HepG2 (cell line): ENCODE data around the gene KNCN.

ENCODE experiments used
- CTCF ChIP-seq: sonication (generic); formaldehyde crosslinking; IDR thresholded peaks from 2 replicates; pipeline ENCODE4 v1.5.0; 2020; ENCODE audit warnings: mild to moderate bottlenecking, missing genetic modification reagents, moderate library complexity
- POLR2A ChIP-seq, 2 experiments: IDR thresholded peaks; 2 replicates each; pipeline ENCODE4 v1.6.1; 2011; ENCODE audit warnings: low read depth in 2 of 2, low read length in 2 of 2, mild to moderate bottlenecking in 1 of 2, moderate library complexity in 1 of 2; ENCODE audit not compliant: insufficient read depth in 1 of 2
- ZBTB26 ChIP-seq: IDR thresholded peaks from 2 replicates; pipeline ENCODE4 v1.6.1; 2016; ENCODE audit warnings: missing compliant biosample characterization, missing genetic modification reagents, borderline replicate concordance

- TF ChIP-seq CTCF (CRISPR knock-in tag) (no peak), POLR2A (IDR thresholded peaks at IDR 0.05; ENCODE audit: insufficient read depth in 1 of 2, low read depth in 2 of 2, low read length in 2 of 2) (no peak), ZBTB26 (CRISPR knock-in tag) (no peak)
These were observed 4.6 kb upstream of the KNCN start for GRCh38 chr1:46555826-46556619.
